CD4-positive, alpha-beta T cell treated with Interleukin-6 at 100 ng/mL for 8 hours (primary cell): ENCODE data around the gene TSPAN1.

Experiments
- DNase-seq: peaks from one replicate; pipeline ENCODE4 v3.0.0-alpha.2; 2020; ENCODE audit warnings: mixed read lengths, low spot score

Gene TSPAN1

DNA sequence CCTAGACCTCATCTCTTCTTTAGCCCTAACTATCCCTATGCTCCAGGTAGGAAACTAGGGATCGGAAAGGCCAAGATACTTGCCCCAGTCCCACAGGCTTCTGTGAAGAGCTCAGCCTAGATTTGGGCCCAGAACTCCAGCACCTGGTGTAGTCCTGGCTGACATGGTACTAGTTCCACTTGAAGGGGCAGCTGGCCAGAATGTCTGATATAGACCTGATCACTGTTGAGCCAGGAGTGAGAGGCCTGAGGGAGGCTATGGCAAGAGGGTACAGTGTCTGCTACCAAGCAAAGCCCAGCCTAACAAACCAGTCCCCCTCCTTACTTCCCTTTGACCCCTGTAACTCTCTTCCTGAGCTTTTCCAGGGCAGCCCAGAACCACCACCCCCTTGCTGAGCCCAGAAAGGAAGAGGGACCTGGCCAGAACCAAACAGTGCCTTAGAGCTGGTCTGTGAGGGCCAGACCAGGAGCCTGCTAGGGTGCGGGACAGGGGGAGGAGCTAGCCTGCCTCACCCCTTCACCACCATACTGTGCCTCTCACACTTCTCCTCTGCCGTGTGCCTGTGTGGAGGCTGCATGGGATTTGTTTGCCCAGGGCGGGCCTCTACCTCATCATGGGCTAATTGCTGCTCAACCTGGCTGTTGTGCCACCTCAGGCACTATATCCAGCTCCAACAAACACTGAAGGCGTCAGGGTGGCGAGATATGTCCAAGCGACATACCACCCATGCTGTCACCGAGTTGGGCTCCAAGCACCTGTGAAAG is 12.4 kb downstream of the TSPAN1 start:
- no peak for DNase-seq

DNA sequence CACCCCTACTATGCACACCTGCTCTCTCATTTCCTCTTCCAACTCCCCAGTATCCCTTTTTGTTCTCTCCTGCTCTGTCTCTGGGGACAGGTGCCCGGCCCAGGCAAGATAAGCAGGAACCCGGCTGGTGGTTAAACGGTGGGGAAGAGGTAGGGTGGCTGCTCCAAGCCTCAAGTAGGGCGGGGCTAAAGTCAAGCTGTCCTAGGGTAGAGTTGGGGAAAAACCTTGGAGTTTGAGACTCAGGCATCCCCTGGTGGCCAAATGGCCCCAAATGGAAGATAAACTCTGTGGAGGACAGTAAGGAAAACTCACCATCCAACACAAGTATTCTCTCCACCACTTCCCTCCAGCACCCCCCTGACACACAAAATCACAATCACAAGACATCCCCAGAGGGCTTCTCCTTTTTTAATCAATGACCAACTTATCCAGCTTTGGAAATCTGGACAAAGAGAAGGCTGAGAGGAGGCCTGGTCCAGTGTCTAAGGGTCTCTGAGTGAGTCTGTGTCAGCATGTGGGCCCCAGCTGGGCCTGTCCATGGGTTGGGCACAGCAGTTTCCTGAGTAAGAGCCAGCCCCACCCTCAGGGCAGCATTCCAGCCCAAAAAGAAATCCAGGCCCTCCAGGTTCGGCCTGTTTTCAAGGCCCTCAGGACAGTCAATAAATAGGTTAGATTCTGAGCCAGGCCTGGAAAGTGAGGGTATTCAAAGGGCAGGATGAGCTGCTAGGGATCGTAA is 13.6 kb downstream of the TSPAN1 start:
- DNase-seq, result no peak

DNA sequence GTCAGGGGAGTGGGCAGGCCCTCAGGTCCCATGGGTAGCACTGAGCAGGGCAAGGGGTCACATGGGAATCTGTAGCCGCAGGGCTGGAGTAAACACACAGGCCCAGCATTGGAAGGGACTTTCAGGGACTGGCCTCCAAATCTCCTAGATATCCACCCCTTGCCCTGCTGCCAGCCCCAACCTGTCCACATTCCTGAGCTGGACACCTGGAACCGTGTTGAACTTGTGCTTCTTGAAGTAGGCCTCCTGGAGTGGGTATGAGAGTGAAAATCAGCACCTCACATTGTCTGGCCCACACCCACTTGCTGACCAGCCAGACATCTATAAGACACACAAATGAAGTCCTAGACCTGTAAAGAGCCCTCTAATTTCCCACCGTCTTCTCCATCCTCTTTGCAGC is 15.7 kb downstream of the TSPAN1 start:
- DNase-seq, result no peak

GRCh38 chr1:46191033-46191701 is 16.3 kb downstream of the TSPAN1 start:
- DNase-seq, result no peak

DNA sequence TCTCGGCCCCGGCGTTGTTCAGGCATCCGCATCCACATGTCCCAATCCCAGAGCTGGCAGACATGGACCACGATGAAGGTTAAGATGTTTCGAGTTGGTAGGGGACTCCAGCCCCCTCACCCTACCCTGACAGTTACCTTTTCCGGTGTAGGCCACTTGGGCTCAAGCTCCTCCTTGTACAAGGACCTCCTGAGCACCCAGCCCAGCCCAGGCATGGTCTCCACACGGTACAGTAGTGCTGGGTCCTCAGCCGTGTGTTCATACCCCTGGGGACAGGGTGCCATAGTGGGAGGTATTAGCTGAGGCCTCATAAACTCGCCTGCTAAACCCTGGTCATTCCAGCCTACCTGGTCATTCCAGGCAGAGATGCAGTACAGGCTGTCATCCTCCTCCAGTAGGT is 17.3 kb downstream of the TSPAN1 start:
- no peak for DNase-seq

DNA sequence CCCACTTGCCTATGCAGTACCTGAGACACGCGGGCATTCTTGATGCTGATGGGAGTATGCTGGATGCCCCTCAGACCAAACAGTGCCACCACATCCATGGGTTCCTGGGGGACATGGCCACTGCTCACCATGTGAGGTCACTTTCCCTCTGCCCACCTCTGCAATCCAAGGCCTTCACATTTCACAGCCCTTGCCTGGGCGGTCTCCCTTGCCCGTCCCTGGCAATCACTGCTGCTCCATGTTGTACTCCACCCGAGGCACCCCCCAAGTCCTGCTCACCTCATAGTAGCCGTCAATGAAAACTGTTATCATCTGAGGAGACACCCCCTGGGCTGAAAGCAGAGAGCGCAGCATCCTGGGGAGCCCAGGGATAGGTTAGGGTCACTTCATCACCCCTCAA is 18.4 kb downstream of the TSPAN1 start:
- no peak for DNase-seq

GRCh38 chr1:46193984-46194570 is 19.2 kb downstream of the TSPAN1 start:
- DNase-seq, result no peak

DNA sequence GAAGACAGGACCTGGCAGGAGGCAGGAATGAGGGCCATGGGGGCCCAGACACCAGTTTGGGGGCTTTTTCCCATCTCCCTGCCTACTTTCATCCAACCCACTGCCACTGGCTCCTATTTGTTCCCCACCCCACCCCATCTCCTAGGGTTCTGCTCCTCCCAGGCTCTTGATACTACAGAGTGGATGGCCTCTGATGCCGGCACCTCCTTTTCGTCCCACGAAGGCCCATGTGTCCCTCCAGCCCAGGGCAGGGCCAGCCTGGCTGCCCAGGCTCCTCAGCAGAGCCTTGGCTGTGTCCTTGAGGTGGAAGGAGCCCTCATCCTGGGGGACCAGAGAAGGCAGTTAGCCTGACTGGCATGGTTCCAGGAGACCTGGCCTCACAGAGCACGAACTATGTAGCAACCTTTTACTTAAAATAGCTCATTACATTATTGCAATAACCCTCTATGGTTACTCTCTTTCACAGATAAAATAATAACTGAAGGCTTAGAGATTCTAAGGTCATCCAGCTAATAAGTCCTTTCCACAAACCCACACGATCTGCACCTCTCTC is 19.8 kb downstream of the TSPAN1 start:
- no peak for DNase-seq

GRCh38 chr1:46196609-46197008 is 21.7 kb downstream of the TSPAN1 start:
- no peak for DNase-seq

GRCh38 chr1:46197560-46197963 is 22.7 kb downstream of the TSPAN1 start:
- DNase-seq, result no peak

DNA sequence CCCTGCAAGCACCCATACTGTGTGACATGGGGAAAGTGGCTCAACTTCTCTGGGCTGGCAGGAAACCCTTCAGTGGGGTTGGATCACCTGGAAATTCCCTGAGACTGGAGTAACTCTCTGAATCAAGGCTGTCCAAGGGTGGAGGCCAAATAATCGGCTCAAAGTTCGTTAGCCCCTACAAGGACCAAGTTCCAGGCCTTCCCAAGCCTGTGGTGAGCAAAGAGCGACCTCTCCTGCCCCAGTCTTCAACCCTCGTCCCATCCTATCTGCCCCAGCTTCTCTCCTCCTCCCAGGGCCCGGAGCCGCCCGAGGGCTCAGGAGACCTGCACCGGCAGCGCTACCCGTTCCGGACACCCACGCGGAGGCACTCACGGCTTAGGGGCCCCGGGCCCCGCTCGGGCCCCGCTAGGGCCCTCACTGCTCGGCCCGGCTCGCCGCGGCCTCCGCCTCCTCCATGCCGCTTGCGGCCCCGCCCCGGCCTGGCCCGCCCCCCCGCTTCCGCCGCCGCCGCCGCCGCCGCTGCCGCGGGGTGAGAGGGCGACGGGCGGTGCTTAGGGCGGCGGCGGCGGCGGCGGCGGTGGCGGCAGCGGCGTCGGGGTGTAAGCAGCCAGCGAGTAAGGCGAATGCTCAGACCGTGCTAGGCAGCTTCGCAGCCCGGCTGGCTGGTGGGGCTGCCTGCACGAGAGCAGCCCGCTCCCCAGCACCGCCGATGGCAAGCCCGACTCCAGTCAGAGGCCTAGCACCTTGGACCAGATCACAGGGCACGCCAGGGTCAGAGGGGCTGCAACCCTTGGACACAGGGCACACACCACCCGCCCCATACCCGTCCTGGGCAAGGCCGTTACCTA is 23.3 kb downstream of the TSPAN1 start, which contains the start of gene POMGNT1:
TSS of gene POMGNT1 (minus strand) at position 471 of the 848 bp plus-strand sequence. CDS start 613 bp downstream, outside the sequence.
- DNase-seq, result peak; percentile 68

GRCh38 chr1:46199233-46199749 is 24.4 kb downstream of the TSPAN1 start:
- no peak for DNase-seq

DNA sequence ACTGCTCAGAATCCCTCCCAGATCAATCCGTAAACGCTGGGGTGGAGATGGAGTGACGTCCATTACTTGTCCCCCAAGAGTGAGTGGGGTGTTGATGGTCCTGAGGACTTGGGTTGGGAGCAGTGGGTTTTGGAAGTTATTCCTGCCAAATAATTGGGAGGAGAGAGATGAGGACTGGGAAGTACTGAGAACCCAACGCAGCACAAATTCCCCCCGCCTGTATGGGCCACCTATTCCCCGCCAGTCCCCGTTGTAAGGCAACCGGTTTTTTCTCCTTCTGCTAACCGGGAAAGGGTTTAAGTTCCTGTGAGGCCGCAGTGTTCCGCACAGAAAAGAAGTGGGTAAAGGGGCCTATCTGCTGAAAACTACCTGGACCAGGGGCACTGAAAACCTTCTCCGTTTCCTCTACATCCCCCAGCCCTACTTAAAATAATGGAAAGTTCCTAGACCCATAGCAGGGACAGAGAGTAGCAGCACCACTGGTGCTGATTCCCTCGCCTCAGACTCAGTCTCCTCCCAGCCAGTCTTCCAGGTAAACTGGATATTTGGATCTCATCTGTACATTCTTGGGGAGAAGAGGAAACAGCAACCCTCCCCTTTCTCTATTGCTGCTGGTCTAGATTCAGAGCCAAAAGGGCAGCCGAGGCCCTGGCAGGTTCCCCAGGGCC is 29.0 kb downstream of the TSPAN1 start:
- DNase-seq, result no peak

DNA sequence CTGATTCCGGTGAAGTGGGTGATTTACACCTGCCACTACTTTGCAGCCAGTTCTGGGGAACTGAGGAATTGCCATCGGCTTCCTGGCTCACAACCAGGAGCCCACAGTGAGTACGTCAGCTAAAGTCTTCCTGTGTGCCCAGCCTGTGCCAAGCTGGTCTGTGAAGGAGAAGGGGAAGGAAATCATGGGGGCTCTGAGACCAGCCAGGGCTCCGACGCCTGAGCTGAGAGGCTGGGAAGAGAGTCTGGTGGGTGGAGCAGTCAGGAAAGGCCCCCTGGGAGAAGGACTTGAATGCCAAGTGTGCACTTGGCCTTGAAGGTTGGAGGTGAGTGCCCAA is 29.5 kb downstream of the TSPAN1 start:
- no peak for DNase-seq

DNA sequence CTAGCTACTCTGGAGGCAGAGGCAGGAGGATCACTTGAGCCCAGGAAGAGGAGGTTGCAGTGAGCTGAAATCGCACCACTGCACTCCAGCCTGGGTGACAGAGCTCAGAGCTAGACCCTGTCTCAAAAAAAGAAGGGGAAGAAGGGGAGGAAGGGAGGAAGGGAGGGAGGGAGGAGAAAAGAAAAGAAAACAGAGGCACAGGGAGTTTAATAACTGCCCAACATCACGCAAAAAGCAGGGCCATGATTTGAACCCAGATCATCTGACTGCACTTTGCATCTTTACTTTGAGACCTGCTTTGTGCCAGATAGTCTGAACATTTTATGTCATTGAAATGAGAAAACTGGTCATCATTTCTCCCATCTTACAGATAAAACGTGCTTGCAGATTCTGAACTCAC is 30.3 kb downstream of the TSPAN1 start:
- DNase-seq, result no peak

- no peak for DNase-seq
Measured at GRCh38 chr1:46205791-46206190, 30.9 kb downstream of the TSPAN1 start.

DNA sequence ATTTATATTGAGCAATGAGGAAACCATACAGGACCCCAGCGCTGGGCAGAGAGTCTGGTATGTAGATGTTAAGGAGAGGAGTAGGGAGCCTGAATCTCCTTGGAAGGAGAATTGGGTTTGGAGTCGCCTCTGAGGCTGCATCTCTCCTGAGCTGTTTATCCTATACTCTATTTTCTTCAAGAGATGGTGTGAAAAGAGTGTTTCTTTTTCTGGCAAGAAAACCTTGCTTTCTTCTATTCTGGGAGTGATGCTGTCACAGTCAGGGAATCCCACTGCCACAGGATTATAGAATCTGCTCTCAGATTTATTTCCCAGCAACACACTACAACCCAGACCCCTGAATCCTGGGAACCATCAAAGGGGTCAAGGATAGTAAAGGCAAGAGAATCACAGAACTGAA is 31.5 kb downstream of the TSPAN1 start:
- no peak for DNase-seq

DNA sequence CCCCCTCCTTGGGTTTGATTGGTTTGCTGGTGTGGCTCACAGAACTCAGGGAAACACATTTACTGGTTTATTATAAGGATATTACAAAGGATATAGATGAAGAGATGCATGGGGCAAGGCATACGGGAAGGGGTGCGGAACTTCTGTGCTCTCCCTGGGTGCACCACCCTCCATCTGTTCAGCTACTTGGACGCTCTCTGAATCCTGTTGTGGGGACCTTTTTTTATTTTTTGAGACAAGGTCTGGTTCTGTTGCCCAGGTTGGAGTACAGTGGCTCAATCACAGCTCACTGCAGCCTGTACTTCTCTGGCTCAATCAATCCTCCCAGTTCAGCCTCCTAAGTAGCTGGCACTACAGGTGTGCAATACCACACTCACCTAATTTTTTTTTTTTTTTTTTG is 35.7 kb downstream of the TSPAN1 start:
- DNase-seq, result no peak

DNA sequence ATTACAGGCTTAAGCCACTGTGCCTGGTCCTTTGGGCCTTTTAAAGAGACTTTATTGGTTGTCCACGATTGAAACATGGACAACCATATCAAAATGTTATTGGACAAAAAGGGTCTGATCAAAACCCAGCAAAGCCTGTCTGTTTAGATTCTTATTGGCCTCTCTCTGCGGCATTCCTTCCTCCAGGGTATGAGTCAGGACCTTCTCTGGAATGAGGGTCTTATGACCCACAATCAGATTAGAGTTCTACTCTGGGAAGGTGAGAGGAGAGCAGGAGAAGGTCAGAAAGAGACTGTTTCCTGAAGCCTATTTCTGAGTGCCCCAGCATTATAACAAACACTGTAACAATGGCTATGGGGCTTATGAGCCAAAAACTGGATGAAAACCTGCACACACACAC is 36.2 kb downstream of the TSPAN1 start:
- no peak for DNase-seq

- DNase-seq, result no peak
Measured at GRCh38 chr1:46215504-46215903, 40.6 kb downstream of the TSPAN1 start.

- no peak for DNase-seq
Measured at GRCh38 chr1:46218443-46218842, 43.6 kb downstream of the TSPAN1 start.
